Neuron (in vitro differentiated cells): Measurements from ENCODE around the gene CPEB1.
"Not testable (repeated sequence)": the region's sequence is repeated elsewhere in the genome, so short reads cannot be mapped to it uniquely, and the experiment has no call there.

Experiments
- H2AFZ ChIP-seq: one replicate; pipeline ENCODE4 v1.6.1; 2013; ENCODE audit warnings: low read depth, mild to moderate bottlenecking, inconsistent platforms, low read length, moderate library complexity
- H3K27me3 ChIP-seq: one replicate; pipeline ENCODE4 v1.6.1; 2013; ENCODE audit warnings: low read length; ENCODE audit not compliant: insufficient read depth
- H3K36me3 ChIP-seq: one replicate; pipeline ENCODE4 v1.6.1; 2013; ENCODE audit warnings: low read length; ENCODE audit not compliant: insufficient read depth
- H3K4me1 ChIP-seq: one replicate; pipeline ENCODE4 v1.6.1; 2013; ENCODE audit warnings: low read length; ENCODE audit not compliant: insufficient read depth
- H3K4me3 ChIP-seq: 2 replicates; pipeline ENCODE4 v1.5.1; 2013; ENCODE audit warnings: mild to moderate bottlenecking, low read length, moderate library complexity
- H3K9me3 ChIP-seq: one replicate; pipeline ENCODE4 v1.6.1; 2013; ENCODE audit warnings: low read length

Gene CPEB1

DNA sequence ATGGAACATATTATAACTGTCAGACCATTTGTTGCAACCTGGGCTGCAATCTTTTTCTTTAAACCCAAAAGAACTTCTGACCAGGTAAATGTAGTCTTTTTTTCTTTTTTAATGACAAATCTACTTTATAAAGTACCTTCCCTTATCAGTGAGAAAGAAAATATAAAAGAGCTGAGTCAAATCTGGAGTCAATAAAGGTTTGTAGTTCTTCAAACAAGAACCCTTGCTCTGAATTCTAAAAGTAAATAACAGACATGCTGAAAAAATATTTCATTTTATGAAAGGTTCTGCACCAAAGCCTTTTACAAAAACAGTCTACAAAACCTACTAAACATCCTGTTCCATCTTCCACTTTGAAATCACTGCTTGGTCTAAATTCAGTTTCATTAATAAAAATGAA, 149.2 kb downstream of the CPEB1 start:
- not testable (repeated sequence) for H3K27me3 ChIP-seq

More for the DNA sequence above, 149.2 kb downstream of the CPEB1 start:
- not testable (repeated sequence) for H3K4me3 ChIP-seq, H2AFZ ChIP-seq, H3K36me3 ChIP-seq, H3K9me3 ChIP-seq, H3K4me1 ChIP-seq
